GM12878 (cell line): ENCODE results near the gene ASB9. TPM values are rescaled to one million over a fixed set of nuclear protein-coding genes. Genes with fewer than 3 reads are reported as not detected.

Experiments
- ATAC-seq: fragments of 200-7000 bp; cut with Tn5 transposase; 3 replicates; pipeline ENCODE4 v1.9.1; 2020; ENCODE audit warnings: mild to moderate bottlenecking, moderate library complexity
- BruUV-seq: library from RNA; stranded (reverse); fragments of 400-500 nt; replicated peaks from 2 replicates; lab custom pipeline; 2021; lab: Mats Ljungman, UMichigan
- CTCF ChIA-PET: fragments of 300-600 bp; sonication (Branson Sonifier 250); formaldehyde crosslinking; extraction: SDS; loops from one replicate; lab custom pipeline; 2021; ENCODE audit warnings: inconsistent platforms; lab: Yijun Ruan, JAX
- POLR2A ChIA-PET: fragments of 350-600 bp; formaldehyde crosslinking; extraction: SDS; loops from one replicate; lab custom pipeline; 2021; ENCODE audit warnings: inconsistent platforms; lab: Charles Lee
- RAD21 ChIA-PET: fragments of 300-600 bp; sonication (Branson Sonifier 250); formaldehyde crosslinking; loops from one replicate; lab custom pipeline; 2023; ENCODE audit warnings: antibody characterized with exemption; ENCODE audit not compliant: unreplicated experiment; lab: Charles Lee
- SMC1A ChIA-PET: fragments of 300-600 bp; sonication (Branson Sonifier 250); formaldehyde crosslinking; loops from one replicate; lab custom pipeline; 2023; ENCODE audit not compliant: unreplicated experiment, uncharacterized antibody; lab: Charles Lee
- DNase-seq: peaks from one replicate; pipeline ENCODE4 v3.0.0-alpha.2; 2011; ENCODE audit warnings: low read depth, low spot score
- FAIRE-seq: peaks from 3 replicates; lab custom pipeline; 2011; peaks lifted over from hg19 to GRCh38; lab: Jason Lieb, UNC
- H2AFZ ChIP-seq: 2 replicates; pipeline ENCODE4 v1.6.0; 2011; ENCODE audit warnings: low read depth, low read length, control low read depth; ENCODE audit not compliant: control insufficient read depth
- H3K27ac ChIP-seq: 2 replicates; pipeline ENCODE4 v1.5.1; 2011; ENCODE audit warnings: control low read depth; ENCODE audit not compliant: control insufficient read depth, insufficient read depth
- H3K27me3 ChIP-seq, 2 experiments: replicated peaks in 1 of 2; 2 replicates each; pipeline versions ENCODE4 v1.6.0 to v1.6.1; 2011; ENCODE audit warnings: low read length in 1 of 2; ENCODE audit not compliant: control insufficient read depth in 2 of 2, insufficient read depth in 2 of 2
- H3K36me3 ChIP-seq, 2 experiments: 2 replicates each; pipeline ENCODE4 v1.5.1; 2011; ENCODE audit warnings: low read length in 1 of 2; ENCODE audit not compliant: control insufficient read depth in 2 of 2, insufficient read depth in 2 of 2
- H3K4me1 ChIP-seq: 2 replicates; pipeline ENCODE4 v1.6.1; 2011; ENCODE audit warnings: mild to moderate bottlenecking, low read length, moderate library complexity, mixed read lengths; ENCODE audit not compliant: control insufficient read depth, insufficient read depth
- H3K4me2 ChIP-seq: 2 replicates; pipeline ENCODE4 v1.6.0; 2011; ENCODE audit warnings: control low read depth; ENCODE audit not compliant: control insufficient read depth, insufficient read depth
- H3K4me3 ChIP-seq: fragments of 200-600 bp; sonication (generic); 2 replicates; pipeline ENCODE4 v1.5.1; 2016
- H3K79me2 ChIP-seq: 2 replicates; pipeline ENCODE4 v1.6.0; 2011; ENCODE audit warnings: low read length; ENCODE audit not compliant: control insufficient read depth, insufficient read depth
- H3K9ac ChIP-seq: 2 replicates; pipeline ENCODE4 v1.8.0; 2011; ENCODE audit warnings: low read length, control low read depth, mixed read lengths; ENCODE audit not compliant: control insufficient read depth, insufficient read depth
- H3K9me3 ChIP-seq: replicated peaks from 3 replicates; pipeline ENCODE4 v1.5.1; 2011; ENCODE audit warnings: mild to moderate bottlenecking, low read length; ENCODE audit not compliant: control insufficient read depth, insufficient read depth
- H4K20me1 ChIP-seq: 2 replicates; pipeline ENCODE4 v1.6.0; 2011; ENCODE audit not compliant: control insufficient read depth, insufficient read depth
- ATF2 ChIP-seq: IDR thresholded peaks from 2 replicates; pipeline ENCODE4 v1.6.1; 2012; ENCODE audit warnings: low read length, inconsistent platforms
- ELK1 ChIP-seq: IDR thresholded peaks from 2 replicates; pipeline ENCODE4 v1.6.1; 2012; ENCODE audit warnings: low read depth, low read length, improper control_type of control experiment
- IKZF2 ChIP-seq, 2 experiments: fragments of 450-650 bp; IDR thresholded peaks; 2 replicates each; pipeline ENCODE4 v1.6.1; 2017; ENCODE audit warnings: mild to moderate bottlenecking in 2 of 2, moderate library complexity in 2 of 2
- MTA3 ChIP-seq: IDR thresholded peaks from 2 replicates; pipeline ENCODE4 v1.6.1; 2012; ENCODE audit warnings: low read length, inconsistent platforms, borderline replicate concordance
- MXI1 ChIP-seq: fragments of 150-350 bp; IDR thresholded peaks from 2 replicates; pipeline ENCODE4 v1.6.1; 2011; ENCODE audit warnings: low read depth, mild to moderate bottlenecking, inconsistent platforms, low read length, improper control_type of control experiment
- NKRF ChIP-seq: fragments of 450-650 bp; conservative IDR thresholded peaks from 2 replicates; pipeline ENCODE4 v1.6.1; 2017; ENCODE audit warnings: mild to moderate bottlenecking, moderate library complexity
- NRF1 ChIP-seq: conservative IDR thresholded peaks from 2 replicates; pipeline ENCODE4 v1.6.1; 2011; ENCODE audit warnings: mild to moderate bottlenecking, low read depth, low read length, improper control_type of control experiment
- PAX5 ChIP-seq: IDR thresholded peaks from 2 replicates; pipeline ENCODE4 v1.6.1; 2011; ENCODE audit warnings: low read depth, low read length, borderline replicate concordance
- POU2F2 ChIP-seq: IDR thresholded peaks from 3 replicates; pipeline ENCODE4 v1.6.1; 2011; ENCODE audit warnings: low read depth, mild to moderate bottlenecking, low read length, borderline replicate concordance
- RB1 ChIP-seq: fragments of 450-650 bp; formaldehyde crosslinking; IDR thresholded peaks from 2 replicates; pipeline ENCODE4 v1.6.1; 2017; ENCODE audit warnings: mild to moderate bottlenecking, borderline replicate concordance
- SREBF1 ChIP-seq: IDR thresholded peaks from 2 replicates; pipeline ENCODE4 v1.6.1; 2012; ENCODE audit warnings: mild to moderate bottlenecking, low read length
- WGBS: methylation state at CpG from one replicate; pipeline ENCODE4 v1.1.6; 2016; ENCODE audit warnings: low lambda C conversion rate; ENCODE audit not compliant: insufficient replicate concordance, insufficient coverage; ENCODE audit errors: missing lambda C conversion rate; 5-methylcytosine and 5-hydroxymethylcytosine counted together
- in situ Hi-C: fragments of 300-500 bp; cut with MboI; formaldehyde crosslinking; loops from 9 replicates; pipeline ENCODE4 v1.14.3; 2018; ENCODE audit warnings: mixed read lengths
- intact Hi-C: fragments of 100-400 bp; cut with micrococcal nuclease; formaldehyde crosslinking; loops from one replicate; pipeline ENCODE4 v1.14.2; 2022; ENCODE audit not compliant: unreplicated experiment
- polyA plus RNA-seq, 11 experiments: library from polyadenylated mRNA; depleted of rRNA in 4 of 11; unstranded in 6 of 11; stranded (reverse) in 5 of 11; fragments of >200 nt; fragmentation: Nextera tagmentation in 4 of 11; fragmentation: Illumina TruSeq in 1 of 11; extraction: Ambion mirVana in 4 of 11; extraction: Trizol in 1 of 11; gene quantifications; 1 replicate in 1 of 11; 2 replicates in 10 of 11; pipeline versions ENCODE4 v1.2.1 to v1.2.3, GENCODE V29; 2011 to 2016; ENCODE audit warnings: inconsistent platforms in 2 of 11, missing spikeins in 2 of 11, low read depth in 1 of 11
- total RNA-seq, 4 experiments: library from RNA; depleted of rRNA in 3 of 4; stranded (reverse); fragments of >200 nt in 3 of 4; fragmentation: Illumina TruSeq in 1 of 4; extraction: Trizol in 1 of 4; gene quantifications; 2 replicates each; pipeline versions ENCODE4 v1.2.1 to v1.2.3, GENCODE V29; 2013 to 2021

Gene ASB9
- total and polyA plus RNA-seq, 10 of the 15 experiments (the other 5 are each of a cell fraction or from before 2014, with no cell fraction given): 0.31 to 3.5 (median 0.74) TPM

- Histone ChIP-seq H3K27me3 (no peaks in the 10 kb centered on the region), H2AFZ (no peak overlapping the region), H3K9ac (no peak overlapping the region), H3K9me3 (no peaks in the 10 kb centered on the region), H3K4me2 (no peak overlapping the region), H3K4me1 (no peaks in the 10 kb centered on the region), H3K27ac (no peak overlapping the region), H4K20me1 (no peaks in the 10 kb centered on the region), H3K4me3 (no peak overlapping the region), H3K36me3 (no peaks in the 10 kb centered on the region), H3K79me2 (no peaks in the 10 kb centered on the region)
- TF ChIP-seq MXI1 (no peak), POU2F2 (no peak), MTA3 (no peak), PAX5 (no peak), SREBF1 (no peak)
- intact Hi-C loops (no loop called here), in situ Hi-C loops (no loop called here)
- ChIA-PET CTCF (no interaction called here), RAD21 (no interaction called here), SMC1A (interaction anchor here (1.1 kb wide), 1 partner anchor 17 kb away, joined by 4 read pairs; no protein-coding TSS in a partner anchor), POLR2A (no interaction called here)
- ATAC-seq: no peak
- FAIRE-seq: no peak
- DNase-seq: no peak
- BruUV-seq: no TSS peak
- 42% methylated on average over 3 of the region's 3 CpGs for WGBS
Observed at GRCh38 chrX:15209096-15209495, 60.8 kb downstream of the ASB9 start.

- Histone ChIP-seq H3K27ac (no peak overlapping the region), H3K4me1 (0 out of 2 replicates have a peak, but pooled peaks cover 5% of the 10 kb centered on the region), H3K36me3 (no peaks in the 10 kb centered on the region), H2AFZ (no peak overlapping the region), H4K20me1 (no peaks in the 10 kb centered on the region), H3K9ac (no peak overlapping the region), H3K4me2 (no peak overlapping the region), H3K27me3 (no peaks in the 10 kb centered on the region), H3K79me2 (no peaks in the 10 kb centered on the region), H3K9me3 (no peaks in the 10 kb centered on the region), H3K4me3 (no peak overlapping the region)
- BruUV-seq: no TSS peak
- DNase-seq (no peak), ATAC-seq (no peak), FAIRE-seq (no peak)
- CTCF ChIA-PET: interaction anchor here (0.7 kb wide), 1 partner anchor 84 kb away, joined by 4 read pairs; no protein-coding TSS in a partner anchor
- WGBS: 60% methylated on average over 3 of the region's 3 CpGs
- RAD21 ChIA-PET: no interaction called here
- POLR2A ChIA-PET: no interaction called here
- intact Hi-C loops: no loop called here
- SMC1A ChIA-PET: no interaction called here
- in situ Hi-C loops: no loop called here
- TF ChIP-seq ATF2: no peak
- TF ChIP-seq IKZF2 (IDR thresholded peaks at IDR 0.05): no peak
- no peak for TF ChIP-seq NRF1
- TF ChIP-seq ELK1: no peak
- TF ChIP-seq NKRF: no peak
- no peak for TF ChIP-seq RB1
Observed at GRCh38 chrX:15207994-15208393, 61.9 kb downstream of the ASB9 start.
